ENCODE measurements around the gene RNF125. TPM values are rescaled to one million over a fixed set of nuclear protein-coding genes. Genes with fewer than 3 reads are reported as not detected.
"Not testable (repeated sequence)": the region's sequence is repeated elsewhere in the genome, so short reads cannot be mapped to it uniquely, and the experiment has no call there.

Gene RNF125
- polyA plus RNA-seq, 4 donors, result 8.6 to 21.5 (median 11.4) TPM

GRCh38 chr18:31980863-31981262, 37.8 kb upstream of the RNF125 start:
- Histone ChIP-seq H3K36me3 (ENCODE audit: control insufficient read depth in 3 of 3, insufficient read depth in 2 of 3, low read depth in 1 of 3, low read length in 3 of 3) (no peaks in the 10 kb centered on the region), H3K27me3 (ENCODE audit: control insufficient read depth in 3 of 3, insufficient read depth in 3 of 3, low read length in 3 of 3) (no peaks in the 10 kb centered on the region), H3K9me3 (ENCODE audit: control insufficient read depth in 2 of 2, insufficient read depth in 1 of 2, low read depth in 1 of 2, low read length in 1 of 2) (peaks cover 0 to 11% of the 10 kb centered on the region in 2 donors), H3K4me1 (ENCODE audit: control insufficient read depth in 3 of 3, insufficient read depth in 2 of 3, low read depth in 1 of 3, low read length in 2 of 3) (peaks cover 0 to 7% (median 0%) of the 10 kb centered on the region in 3 donors), H3K27ac (ENCODE audit: low read depth in 1 of 3, low read length in 2 of 3) (no peak overlapping the region), H3K4me3 (ENCODE audit: low read depth in 1 of 3, low read length in 3 of 3) (no peak overlapping the region)
- FAIRE-seq, result no peak
- peak; percentile 16 to 83 for DNase-seq

DNA sequence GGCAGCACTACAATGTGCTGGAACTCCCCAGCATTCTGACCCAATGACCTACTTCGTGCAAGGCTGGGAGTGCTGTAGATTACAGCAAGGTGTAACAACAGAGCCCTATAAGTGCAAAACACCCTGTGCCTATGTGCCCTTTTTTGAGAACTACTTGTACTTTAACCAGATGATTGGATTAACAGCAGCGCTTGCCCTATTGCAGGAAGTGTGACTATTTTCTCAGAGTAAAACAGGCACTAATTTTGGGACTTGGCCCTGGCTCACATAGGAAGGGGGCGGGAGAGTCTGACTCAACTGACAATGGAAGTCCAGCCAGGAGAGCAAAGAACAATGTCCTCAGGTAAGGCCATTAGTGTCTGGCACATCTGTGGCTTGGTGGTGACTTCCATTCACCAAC, 35.6 kb upstream of the RNF125 start:
- Histone ChIP-seq H3K27ac (ENCODE audit: low read depth in 1 of 3, low read length in 2 of 3) (peak overlapping the region in 2 of 3 donors; percentile 51 to 76), H3K36me3 (ENCODE audit: control insufficient read depth in 3 of 3, insufficient read depth in 2 of 3, low read depth in 1 of 3, low read length in 3 of 3) (no peaks in the 10 kb centered on the region), H3K4me3 (ENCODE audit: low read depth in 1 of 3, low read length in 3 of 3) (no peak overlapping the region), H3K9me3 (ENCODE audit: control insufficient read depth in 2 of 2, insufficient read depth in 1 of 2, low read depth in 1 of 2, low read length in 1 of 2) (peaks cover 0 to 11% of the 10 kb centered on the region in 2 donors), H3K4me1 (ENCODE audit: control insufficient read depth in 3 of 3, insufficient read depth in 2 of 3, low read depth in 1 of 3, low read length in 2 of 3) (peaks cover 0 to 7% (median 0%) of the 10 kb centered on the region in 3 donors), H3K27me3 (ENCODE audit: control insufficient read depth in 3 of 3, insufficient read depth in 3 of 3, low read length in 3 of 3) (no peaks in the 10 kb centered on the region)
- DNase-seq (peak; percentile 39 to 97), FAIRE-seq (no peak)
- WGBS, 3 donors, result 11 to 56% (median 44%) methylated on average over 3 of the region's 3 CpGs

- peak; percentile 50 to 83 for DNase-seq
- H3K4me1 ChIP-seq (ENCODE audit: control insufficient read depth in 3 of 3, insufficient read depth in 2 of 3, low read depth in 1 of 3, low read length in 2 of 3), result peaks cover 0 to 7% (median 0%) of the 10 kb centered on the region in 3 donors
- no peak for FAIRE-seq
- WGBS, 3 donors, result 18 to 52% (median 20%) methylated on average over 5 of the region's 5 CpGs
- H3K4me3 ChIP-seq (ENCODE audit: low read depth in 1 of 3, low read length in 3 of 3), result no peak overlapping the region
- H3K9me3 ChIP-seq (ENCODE audit: control insufficient read depth in 2 of 2, insufficient read depth in 1 of 2, low read depth in 1 of 2, low read length in 1 of 2), result peaks cover 0 to 3% of the 10 kb centered on the region in 2 donors
- H3K27me3 ChIP-seq (ENCODE audit: control insufficient read depth in 3 of 3, insufficient read depth in 3 of 3, low read length in 3 of 3), result no peaks in the 10 kb centered on the region
- H3K36me3 ChIP-seq (ENCODE audit: control insufficient read depth in 3 of 3, insufficient read depth in 2 of 3, low read depth in 1 of 3, low read length in 3 of 3), result no peaks in the 10 kb centered on the region
- H3K27ac ChIP-seq (ENCODE audit: low read depth in 1 of 3, low read length in 2 of 3), result no peak overlapping the region
Measured at GRCh38 chr18:31983976-31984375, 34.6 kb upstream of the RNF125 start.

- Histone ChIP-seq H3K27me3 (ENCODE audit: control insufficient read depth in 3 of 3, insufficient read depth in 3 of 3, low read length in 3 of 3) (no peaks in the 10 kb centered on the region), H3K4me1 (ENCODE audit: control insufficient read depth in 3 of 3, insufficient read depth in 2 of 3, low read depth in 1 of 3, low read length in 2 of 3) (no peaks in the 10 kb centered on the region), H3K27ac (ENCODE audit: low read depth in 1 of 3, low read length in 2 of 3) (no peak overlapping the region), H3K36me3 (ENCODE audit: control insufficient read depth in 3 of 3, insufficient read depth in 2 of 3, low read depth in 1 of 3, low read length in 3 of 3) (no peaks in the 10 kb centered on the region), H3K4me3 (ENCODE audit: low read depth in 1 of 3, low read length in 3 of 3) (no peak overlapping the region), H3K9me3 (ENCODE audit: control insufficient read depth in 2 of 2, insufficient read depth in 1 of 2, low read depth in 1 of 2, low read length in 1 of 2) (no peaks in the 10 kb centered on the region)
- DNase-seq (no peak), FAIRE-seq (no peak)
- 89 to 95% (median 94%) methylated on average over 2 of the region's 2 CpGs for WGBS, 3 donors
Measured at GRCh38 chr18:31990823-31991222, 27.8 kb upstream of the RNF125 start.

DNA sequence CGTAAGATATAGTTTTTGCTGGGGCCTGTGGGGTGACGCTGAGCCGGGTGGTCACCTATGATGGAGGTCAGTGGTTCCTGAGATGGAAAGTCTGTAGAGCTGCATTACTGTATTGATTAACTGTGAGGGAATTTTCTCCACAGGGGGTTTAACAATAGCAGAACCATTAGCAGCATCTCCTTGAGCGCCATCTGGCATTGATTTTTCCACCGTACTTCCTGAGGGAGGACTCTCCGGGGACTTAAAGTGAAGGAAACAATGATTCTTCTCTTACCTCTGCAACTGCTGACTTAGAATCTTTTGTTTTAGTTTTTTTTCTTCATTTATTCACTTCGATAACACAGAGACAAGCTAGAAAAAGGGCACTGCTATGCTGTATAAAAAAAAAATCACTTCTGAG, 22.6 kb upstream of the RNF125 start:
- Histone ChIP-seq H3K27ac (ENCODE audit: low read depth in 1 of 3, low read length in 2 of 3) (no peak overlapping the region), H3K9me3 (ENCODE audit: control insufficient read depth in 2 of 2, insufficient read depth in 1 of 2, low read depth in 1 of 2, low read length in 1 of 2) (no peaks in the 10 kb centered on the region), H3K36me3 (ENCODE audit: control insufficient read depth in 3 of 3, insufficient read depth in 2 of 3, low read depth in 1 of 3, low read length in 3 of 3) (no peaks in the 10 kb centered on the region), H3K27me3 (ENCODE audit: control insufficient read depth in 3 of 3, insufficient read depth in 3 of 3, low read length in 3 of 3) (no peaks in the 10 kb centered on the region), H3K4me3 (ENCODE audit: low read depth in 1 of 3, low read length in 3 of 3) (no peak overlapping the region), H3K4me1 (ENCODE audit: control insufficient read depth in 3 of 3, insufficient read depth in 2 of 3, low read depth in 1 of 3, low read length in 2 of 3) (no peaks in the 10 kb centered on the region)
- FAIRE-seq (no peak), DNase-seq (no peak)
- 85 to 91% (median 87%) methylated on average over 7 of the region's 7 CpGs for WGBS, 3 donors

DNA sequence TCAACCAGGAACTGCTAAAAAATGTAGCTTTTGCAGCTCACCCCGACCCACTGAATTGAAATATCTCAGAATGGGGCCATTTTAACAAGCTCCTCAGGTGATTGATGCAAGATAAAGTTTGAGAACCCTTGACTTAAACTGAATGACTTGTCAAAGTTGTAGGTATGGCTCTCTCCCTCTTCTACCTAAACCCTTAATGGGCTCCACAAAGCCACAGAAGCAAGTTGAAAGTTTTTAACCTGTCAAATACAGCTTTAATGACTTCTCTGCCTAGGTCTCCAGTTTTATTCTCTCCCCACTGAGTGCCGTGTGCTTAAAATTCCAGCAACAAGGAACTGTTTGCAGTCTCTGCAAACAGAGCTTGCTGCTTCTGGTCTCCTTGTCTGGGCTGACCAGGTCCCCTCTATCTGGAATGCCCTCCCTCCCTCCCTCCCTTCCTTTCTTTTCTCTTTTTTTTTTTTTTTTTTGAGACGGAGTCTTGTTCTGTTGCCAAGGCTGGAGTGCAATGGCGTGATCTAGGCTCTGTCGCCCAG, 19.7 kb upstream of the RNF125 start:
- Histone ChIP-seq H3K4me1 (ENCODE audit: control insufficient read depth in 3 of 3, insufficient read depth in 2 of 3, low read depth in 1 of 3, low read length in 2 of 3) (no peaks in the 10 kb centered on the region), H3K27me3 (ENCODE audit: control insufficient read depth in 3 of 3, insufficient read depth in 3 of 3, low read length in 3 of 3) (no peaks in the 10 kb centered on the region), H3K9me3 (ENCODE audit: control insufficient read depth in 2 of 2, insufficient read depth in 1 of 2, low read depth in 1 of 2, low read length in 1 of 2) (no peaks in the 10 kb centered on the region), H3K4me3 (ENCODE audit: low read depth in 1 of 3, low read length in 3 of 3) (no peak overlapping the region), H3K36me3 (ENCODE audit: control insufficient read depth in 3 of 3, insufficient read depth in 2 of 3, low read depth in 1 of 3, low read length in 3 of 3) (no peaks in the 10 kb centered on the region), H3K27ac (ENCODE audit: low read depth in 1 of 3, low read length in 2 of 3) (no peak overlapping the region)
- DNase-seq (no peak), FAIRE-seq (no peak)
- 68 to 86% (median 74%) methylated on average over 5 of the region's 5 CpGs for WGBS, 3 donors

DNA sequence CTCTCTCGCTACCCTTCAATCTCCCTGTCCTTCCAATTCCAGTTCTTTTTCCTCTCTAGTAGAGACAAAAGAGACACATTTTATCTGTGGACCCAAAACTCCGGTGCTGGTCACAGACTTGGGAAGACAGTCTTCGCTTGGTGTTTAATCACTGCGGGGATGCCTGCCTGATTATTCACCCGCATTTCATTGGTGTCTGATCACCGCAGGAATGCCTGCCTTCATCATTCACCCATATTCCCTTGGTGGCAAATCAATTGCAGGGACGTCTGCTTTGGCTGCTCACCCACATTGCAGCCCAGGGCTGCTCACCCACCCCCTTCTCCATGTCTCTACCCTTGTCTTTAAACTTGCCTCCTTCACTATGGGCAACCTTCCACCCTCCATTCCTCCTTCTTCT, 17.5 kb upstream of the RNF125 start:
- H3K36me3 ChIP-seq (ENCODE audit: control insufficient read depth in 3 of 3, insufficient read depth in 2 of 3, low read depth in 1 of 3, low read length in 3 of 3); DNase-seq; FAIRE-seq; H3K9me3 ChIP-seq (ENCODE audit: control insufficient read depth in 2 of 2, insufficient read depth in 1 of 2, low read depth in 1 of 2, low read length in 1 of 2); H3K4me1 ChIP-seq (ENCODE audit: control insufficient read depth in 3 of 3, insufficient read depth in 2 of 3, low read depth in 1 of 3, low read length in 2 of 3); H3K27ac ChIP-seq (ENCODE audit: low read depth in 1 of 3, low read length in 2 of 3); H3K4me3 ChIP-seq (ENCODE audit: low read depth in 1 of 3, low read length in 3 of 3); H3K27me3 ChIP-seq (ENCODE audit: control insufficient read depth in 3 of 3, insufficient read depth in 3 of 3, low read length in 3 of 3): not testable (repeated sequence)
- 90 to 96% (median 91%) methylated on average over 7 of the region's 7 CpGs for WGBS, 3 donors

- not testable (repeated sequence) for H3K36me3 ChIP-seq (ENCODE audit: control insufficient read depth in 3 of 3, insufficient read depth in 2 of 3, low read depth in 1 of 3, low read length in 3 of 3); H3K9me3 ChIP-seq (ENCODE audit: control insufficient read depth in 2 of 2, insufficient read depth in 1 of 2, low read depth in 1 of 2, low read length in 1 of 2); H3K4me3 ChIP-seq (ENCODE audit: low read depth in 1 of 3, low read length in 3 of 3); DNase-seq; H3K27me3 ChIP-seq (ENCODE audit: control insufficient read depth in 3 of 3, insufficient read depth in 3 of 3, low read length in 3 of 3); FAIRE-seq; H3K27ac ChIP-seq (ENCODE audit: low read depth in 1 of 3, low read length in 2 of 3); H3K4me1 ChIP-seq (ENCODE audit: control insufficient read depth in 3 of 3, insufficient read depth in 2 of 3, low read depth in 1 of 3, low read length in 2 of 3)
- 89 to 93% (median 90%) methylated on average over 2 of the region's 2 CpGs for WGBS, 3 donors
Measured at GRCh38 chr18:32003822-32004221, 14.8 kb upstream of the RNF125 start.

DNA sequence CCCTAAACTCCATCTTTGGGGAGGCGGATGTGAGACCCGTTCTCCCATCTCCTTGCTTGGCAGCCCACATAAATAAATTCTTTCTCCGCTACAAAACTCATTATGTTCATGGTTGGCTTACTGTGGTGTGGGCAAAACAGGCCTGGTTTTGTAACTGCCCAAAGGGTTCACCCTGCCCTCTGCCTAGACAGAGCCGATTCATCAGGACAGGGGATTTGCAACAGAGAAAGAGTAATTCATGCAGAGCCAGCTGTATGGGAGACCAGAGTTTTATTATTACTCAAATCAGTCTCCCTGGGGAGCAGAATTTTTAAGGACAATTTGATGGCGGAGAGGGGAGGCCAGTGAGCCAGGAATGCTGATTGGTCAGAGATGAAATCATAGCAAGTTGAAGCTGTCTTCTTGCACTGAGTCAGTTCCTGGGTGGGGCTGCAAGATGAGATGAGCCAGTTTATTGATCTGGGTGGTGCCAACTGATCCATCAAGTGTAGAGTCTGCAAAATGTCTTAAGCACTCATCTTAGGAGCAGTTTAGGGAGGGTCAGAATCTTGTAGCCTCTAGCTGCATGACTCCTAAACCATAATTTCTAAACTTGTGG, 8.4 kb upstream of the RNF125 start:
- WGBS, 3 donors, result 94 to 98% (median 96%) methylated on average over 5 of the region's 5 CpGs
- Histone ChIP-seq H3K27ac (ENCODE audit: low read depth in 1 of 3, low read length in 2 of 3) (no peak overlapping the region), H3K4me1 (ENCODE audit: control insufficient read depth in 3 of 3, insufficient read depth in 2 of 3, low read depth in 1 of 3, low read length in 2 of 3) (no peaks in the 10 kb centered on the region), H3K36me3 (ENCODE audit: control insufficient read depth in 3 of 3, insufficient read depth in 2 of 3, low read depth in 1 of 3, low read length in 3 of 3) (no peaks in the 10 kb centered on the region), H3K27me3 (ENCODE audit: control insufficient read depth in 3 of 3, insufficient read depth in 3 of 3, low read length in 3 of 3) (no peaks in the 10 kb centered on the region), H3K9me3 (ENCODE audit: control insufficient read depth in 2 of 2, insufficient read depth in 1 of 2, low read depth in 1 of 2, low read length in 1 of 2) (peaks cover 0 to 5% of the 10 kb centered on the region in 2 donors), H3K4me3 (ENCODE audit: low read depth in 1 of 3, low read length in 3 of 3) (no peak overlapping the region)
- FAIRE-seq (no peak), DNase-seq (peak in 1 of 2 donors; percentile 30)

Data from small intestine (tissue), 7 donors.